HG03521 (cell line): ENCODE measurements around the gene UBE2V1.

Experiments used
- ATAC-seq: cut with Tn5 transposase; IDR thresholded peaks from one replicate; pipeline ENCODE4 v1.9.1; 2021; ENCODE audit warnings: mild to moderate bottlenecking, moderate library complexity; ENCODE audit not compliant: unreplicated experiment

The UBE2V1 gene

GRCh38 chr20:50049442-50050026 is 63.4 kb downstream of the UBE2V1 start:
- no peak for ATAC-seq

GRCh38 chr20:50048420-50049166 is 64.4 kb downstream of the UBE2V1 start:
- no peak for ATAC-seq

- no peak for ATAC-seq
These were observed 68.5 kb downstream of the UBE2V1 start for GRCh38 chr20:50044353-50044960.

GRCh38 chr20:50043573-50044352 is 69.2 kb downstream of the UBE2V1 start:
- ATAC-seq: no peak

GRCh38 chr20:50042370-50043313 is 70.3 kb downstream of the UBE2V1 start:
- ATAC-seq: no peak

GRCh38 chr20:50041246-50041873 is 71.6 kb downstream of the UBE2V1 start:
- no peak for ATAC-seq

GRCh38 chr20:50040432-50041245 is 72.3 kb downstream of the UBE2V1 start:
- no peak for ATAC-seq

GRCh38 chr20:50039706-50040431 is 73.1 kb downstream of the UBE2V1 start:
- ATAC-seq: no peak

GRCh38 chr20:50038574-50038991 is 74.4 kb downstream of the UBE2V1 start:
- no peak for ATAC-seq

GRCh38 chr20:50038169-50038568 is 74.8 kb downstream of the UBE2V1 start:
- no peak for ATAC-seq

- ATAC-seq: no peak
These were observed 75.4 kb downstream of the UBE2V1 start for GRCh38 chr20:50037575-50037974.

- ATAC-seq: no peak
These were observed 75.8 kb downstream of the UBE2V1 start for GRCh38 chr20:50037123-50037522.

GRCh38 chr20:50036703-50037102 is 76.2 kb downstream of the UBE2V1 start:
- no peak for ATAC-seq

- ATAC-seq: no peak
These were observed 78.3 kb downstream of the UBE2V1 start for GRCh38 chr20:50034567-50035180.

- ATAC-seq: no peak
These were observed 79.8 kb downstream of the UBE2V1 start for GRCh38 chr20:50032955-50033666.
